Caco-2 (cell line): Measurements from ENCODE around the gene WIPF2. TPM values are rescaled to one million over a fixed set of nuclear protein-coding genes. Genes with fewer than 3 reads are reported as not detected.

Experiments used
- BruUV-seq: library from RNA; stranded (reverse); fragments of 400-500 nt; replicated peaks from 2 replicates; lab custom pipeline; 2021; lab: Mats Ljungman, UMichigan
- CTCF ChIA-PET: fragments of 300-600 bp; sonication (Branson Sonifier 250); formaldehyde crosslinking; loops from one replicate; lab custom pipeline; 2022; ENCODE audit warnings: antibody characterized with exemption; lab: Charles Lee
- POLR2A ChIA-PET: fragments of 300-600 bp; sonication (Branson Sonifier 250); formaldehyde crosslinking; loops from one replicate; lab custom pipeline; 2022; ENCODE audit warnings: antibody characterized with exemption; lab: Charles Lee
- DNase-seq, 2 experiments: peaks; one replicate each; pipeline versions ENCODE4 v3.0.0 to v3.0.0-alpha.2; 2020 to 2022
- H3K27me3 ChIP-seq: replicated peaks from 2 replicates; pipeline ENCODE4 v1.6.0; 2011; ENCODE audit warnings: low read length; ENCODE audit not compliant: control insufficient read depth, insufficient read depth
- H3K36me3 ChIP-seq: 2 replicates; pipeline ENCODE4 v1.5.1; 2011; ENCODE audit warnings: low read length; ENCODE audit not compliant: control insufficient read depth, insufficient read depth
- H3K4me1 ChIP-seq: fragments of 250-450 bp; sonication (Bioruptor Pico); 2 replicates; pipeline ENCODE4 v1.5.1; 2020; ENCODE audit warnings: mild to moderate bottlenecking
- H3K4me3 ChIP-seq: 2 replicates; pipeline ENCODE4 v1.5.1; 2011; ENCODE audit warnings: low read depth, mild to moderate bottlenecking, control low read depth, low read length
- H3K9me3 ChIP-seq: fragments of 250-450 bp; sonication (Bioruptor Pico); 2 replicates; pipeline ENCODE4 v1.5.1; 2020; ENCODE audit warnings: mild to moderate bottlenecking, moderate library complexity
- H3K27ac Mint-ChIP-seq: one replicate; pipeline ENCODE4 v1.8.0; 2022; ENCODE audit warnings: mixed read lengths; ENCODE audit not compliant: unreplicated experiment
- H3K27me3 Mint-ChIP-seq: one replicate; pipeline ENCODE4 v1.8.0; 2022; ENCODE audit warnings: mixed read lengths; ENCODE audit not compliant: insufficient read depth, unreplicated experiment
- H3K36me3 Mint-ChIP-seq: one replicate; pipeline ENCODE4 v1.8.0; 2022; ENCODE audit warnings: mild to moderate bottlenecking, mixed read lengths; ENCODE audit not compliant: insufficient read depth, unreplicated experiment
- H3K4me1 Mint-ChIP-seq: one replicate; pipeline ENCODE4 v1.8.0; 2022; ENCODE audit warnings: low read depth, mixed read lengths; ENCODE audit not compliant: unreplicated experiment
- H3K4me3 Mint-ChIP-seq: one replicate; pipeline ENCODE4 v1.8.0; 2022; ENCODE audit warnings: mild to moderate bottlenecking, moderate library complexity, mixed read lengths; ENCODE audit not compliant: unreplicated experiment
- H3K9me3 Mint-ChIP-seq: one replicate; pipeline ENCODE4 v1.8.0; 2022; ENCODE audit warnings: mixed read lengths; ENCODE audit not compliant: unreplicated experiment
- CTCF ChIP-seq, 2 experiments: fragments of 200-600 bp in 1 of 2; IDR thresholded peaks; 1 replicate in 1 of 2; 2 replicates in 1 of 2; pipeline versions ENCODE4 v1.5.1 to v1.8.0; 2011 to 2022; ENCODE audit warnings: antibody characterized with exemption in 1 of 2, control low read depth in 1 of 2, inconsistent platforms in 1 of 2, low read depth in 1 of 2, low read length in 1 of 2, mild to moderate bottlenecking in 1 of 2, moderate library complexity in 1 of 2; ENCODE audit not compliant: insufficient read depth in 1 of 2, severe bottlenecking in 1 of 2, unreplicated experiment in 1 of 2
- intact Hi-C: fragments of 100-400 bp; cut with micrococcal nuclease; formaldehyde crosslinking; loops from one replicate; pipeline ENCODE4 v1.10.0; 2022; ENCODE audit not compliant: unreplicated experiment
- total RNA-seq: library from RNA; stranded (reverse); gene quantifications from 2 replicates; pipeline ENCODE4 v1.2.3, GENCODE V29; 2022

WIPF2 gene
- total RNA-seq, 1 experiment from 2014 or later: 33.4 TPM

GRCh38 chr17:40320756-40321523 is 101.8 kb downstream of the WIPF2 start:
- no peak overlapping the region for H3K4me3 ChIP-seq
- CTCF ChIA-PET: no interaction called here
- Mint-ChIP-seq H3K36me3 (no peaks in the 10 kb centered on the region), H3K4me3 (no peak overlapping the region), H3K9me3 (no peaks in the 10 kb centered on the region), H3K4me1 (peaks cover 25% of the 10 kb centered on the region), H3K27ac (no peak overlapping the region), H3K27me3 (no peaks in the 10 kb centered on the region)
- intact Hi-C loops: no loop called here
- no peaks in the 10 kb centered on the region for H3K36me3 ChIP-seq
- POLR2A ChIA-PET: interaction anchor here (0.5 kb wide), 1 partner anchor 152 kb away, joined by 3 read pairs; no protein-coding TSS in a partner anchor
- peak in 1 of 2 experiments; percentile 27 for DNase-seq
- no TSS peak for BruUV-seq
- no peak for TF ChIP-seq CTCF (IDR thresholded peaks at IDR 0.05; ENCODE audit: insufficient read depth in 1 of 2, low read depth in 1 of 2, low read length in 1 of 2, severe bottlenecking in 1 of 2, unreplicated experiment in 1 of 2)
- H3K9me3 ChIP-seq: no peaks in the 10 kb centered on the region
- peaks cover 15% of the 10 kb centered on the region for H3K4me1 ChIP-seq
- H3K27me3 ChIP-seq: no peaks in the 10 kb centered on the region

GRCh38 chr17:40321524-40321929 is 102.4 kb downstream of the WIPF2 start:
- CTCF ChIA-PET: no interaction called here
- H3K4me1 ChIP-seq: peaks cover 15% of the 10 kb centered on the region

GRCh38 chr17:40321961-40322357 is 102.9 kb downstream of the WIPF2 start:
- H3K4me3 ChIP-seq: no peak overlapping the region
- intact Hi-C loops: no loop called here
- H3K27me3 ChIP-seq: no peaks in the 10 kb centered on the region
- H3K4me1 Mint-ChIP-seq: peaks cover 21% of the 10 kb centered on the region
- TF ChIP-seq CTCF (IDR thresholded peaks at IDR 0.05; ENCODE audit: insufficient read depth in 1 of 2, low read depth in 1 of 2, low read length in 1 of 2, severe bottlenecking in 1 of 2, unreplicated experiment in 1 of 2): no peak
- no peak overlapping the region for H3K27ac Mint-ChIP-seq
- no peaks in the 10 kb centered on the region for H3K27me3 Mint-ChIP-seq
- H3K9me3 ChIP-seq: no peaks in the 10 kb centered on the region
- ChIA-PET POLR2A (no interaction called here), CTCF (no interaction called here)
- H3K36me3 ChIP-seq: no peaks in the 10 kb centered on the region
- H3K9me3 Mint-ChIP-seq: no peaks in the 10 kb centered on the region
- DNase-seq: no peak
- no peak overlapping the region for H3K4me3 Mint-ChIP-seq
- H3K4me1 ChIP-seq: peaks cover 17% of the 10 kb centered on the region
- no TSS peak for BruUV-seq
- no peaks in the 10 kb centered on the region for H3K36me3 Mint-ChIP-seq

More at GRCh38 chr17:40321524-40321929, 102.4 kb downstream of the WIPF2 start:
- TF ChIP-seq CTCF (IDR thresholded peaks at IDR 0.05; ENCODE audit: insufficient read depth in 1 of 2, low read depth in 1 of 2, low read length in 1 of 2, severe bottlenecking in 1 of 2, unreplicated experiment in 1 of 2): no peak
- intact Hi-C loops: no loop called here
- Mint-ChIP-seq H3K4me3 (no peak overlapping the region), H3K4me1 (peaks cover 20% of the 10 kb centered on the region), H3K27ac (no peak overlapping the region), H3K9me3 (no peaks in the 10 kb centered on the region), H3K27me3 (no peaks in the 10 kb centered on the region), H3K36me3 (no peaks in the 10 kb centered on the region)
- H3K27me3 ChIP-seq: no peaks in the 10 kb centered on the region
- POLR2A ChIA-PET: interaction anchor here (0.5 kb wide), 1 partner anchor 153 kb away, joined by 3 read pairs; no protein-coding TSS in a partner anchor
- no peak overlapping the region for H3K4me3 ChIP-seq
- H3K36me3 ChIP-seq: no peaks in the 10 kb centered on the region
- no TSS peak for BruUV-seq
- no peaks in the 10 kb centered on the region for H3K9me3 ChIP-seq
- no peak for DNase-seq
